NCI-H1092 treated with DMSO at 0.1 percent for 48 hours (cell line): ENCODE data around the gene CKMT2.

Source experiments
- DNase-seq: peaks from one replicate; lab custom pipeline; 2025; lab: John Stamatoyannopoulos, UW

CKMT2 gene

DNA sequence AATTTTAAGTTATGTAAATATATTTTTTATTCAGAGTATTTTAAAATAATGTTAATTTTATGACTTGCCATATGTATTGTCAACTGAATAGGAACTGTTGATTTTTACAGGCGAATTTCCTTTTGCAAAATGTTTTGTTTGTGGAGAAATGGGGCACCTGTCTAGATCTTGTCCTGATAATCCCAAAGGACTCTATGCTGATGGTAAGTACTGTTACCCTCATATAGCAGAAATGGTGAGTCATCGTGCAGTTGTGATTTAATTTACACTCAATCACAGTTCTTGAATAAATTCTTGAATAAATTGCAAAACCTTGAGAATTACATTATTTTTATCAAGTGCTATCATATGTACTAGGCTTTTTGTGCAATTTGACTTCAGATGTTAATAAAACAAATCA, 75.7 kb downstream of the CKMT2 start:
- DNase-seq, result no peak

GRCh38 chr5:81310402-81311063, 77.4 kb downstream of the CKMT2 start:
- DNase-seq, result no peak

DNA sequence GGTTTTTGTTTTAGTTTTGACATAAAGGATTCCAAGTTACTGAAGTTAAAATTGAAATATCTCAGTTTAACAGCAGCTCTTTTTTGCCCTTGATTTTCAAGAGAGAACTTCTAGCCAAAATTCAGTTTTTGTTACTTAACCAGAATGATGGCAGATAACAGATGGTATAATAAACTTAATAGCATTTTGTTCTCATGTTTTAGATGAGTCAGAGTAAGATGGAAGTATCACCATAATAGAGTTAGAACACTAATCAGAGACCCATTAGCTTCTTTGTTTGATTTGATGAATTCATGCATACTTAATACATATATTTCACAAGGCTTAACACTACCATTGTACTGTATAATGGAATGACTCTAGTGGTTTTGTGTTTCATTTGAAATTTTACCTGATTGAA, 80.2 kb downstream of the CKMT2 start:
- DNase-seq, result no peak

GRCh38 chr5:81313686-81314085, 80.6 kb downstream of the CKMT2 start:
- DNase-seq, result no peak

DNA sequence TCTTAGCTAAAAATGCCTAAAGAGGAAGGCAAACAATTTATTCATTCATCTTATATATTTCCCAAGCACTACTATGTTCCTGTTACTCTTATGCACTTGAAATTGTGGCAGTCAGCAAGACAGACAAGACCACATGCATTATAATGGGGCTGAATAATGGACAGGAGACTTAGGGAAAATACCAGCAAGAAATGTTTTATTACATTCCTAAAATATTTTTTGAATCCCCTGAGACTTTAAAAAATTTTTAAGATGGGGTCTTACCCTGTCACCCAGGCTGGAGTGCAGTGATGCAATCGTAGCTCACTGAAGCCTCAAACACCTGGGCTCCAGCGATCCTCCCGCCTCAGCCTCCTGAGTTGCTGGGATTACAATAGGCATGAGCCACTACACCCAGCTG, 81.5 kb downstream of the CKMT2 start:
- DNase-seq, result no peak

- no peak for DNase-seq
These were observed 82.2 kb downstream of the CKMT2 start for GRCh38 chr5:81315336-81315735.

DNA sequence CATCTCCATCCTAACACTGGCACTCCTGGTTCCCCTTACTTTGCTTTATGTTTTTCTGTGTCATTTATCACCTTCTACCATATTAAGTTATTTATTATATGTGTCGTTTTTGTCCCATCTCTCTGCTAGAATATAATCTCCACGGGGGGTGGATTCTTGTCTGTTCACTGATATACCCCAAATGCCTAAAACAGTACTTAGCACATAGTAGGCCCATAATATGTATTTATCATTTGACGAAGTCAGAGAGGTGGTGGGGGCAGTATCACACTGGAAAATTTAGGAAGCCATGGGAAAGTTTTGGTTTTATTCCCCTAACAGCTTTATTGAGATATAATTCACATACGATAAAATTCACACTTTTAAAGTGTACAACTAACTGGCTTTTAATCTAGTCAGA, 82.7 kb downstream of the CKMT2 start:
- no peak for DNase-seq
